Ishikawa (cell line): ENCODE results near the gene ADD3.

Experiments used
- CEBPB ChIP-seq: IDR thresholded peaks from 2 replicates; pipeline ENCODE4 v1.6.1; 2012
- CREB1 ChIP-seq: IDR thresholded peaks from 2 replicates; pipeline ENCODE4 v1.6.1; 2012; ENCODE audit warnings: low read depth
- EGR1 ChIP-seq: IDR thresholded peaks from 2 replicates; pipeline ENCODE4 v1.6.1; 2012
- EP300 ChIP-seq: IDR thresholded peaks from 2 replicates; pipeline ENCODE4 v1.6.1; 2012; ENCODE audit warnings: borderline replicate concordance
- FOXM1 ChIP-seq: IDR thresholded peaks from 2 replicates; pipeline ENCODE4 v1.6.1; 2012; ENCODE audit warnings: low read depth, borderline replicate concordance
- MAX ChIP-seq: IDR thresholded peaks from 2 replicates; pipeline ENCODE4 v1.6.1; 2012
- NFIC ChIP-seq: IDR thresholded peaks from 2 replicates; pipeline ENCODE4 v1.6.1; 2012
- RAD21 ChIP-seq: IDR thresholded peaks from 2 replicates; pipeline ENCODE4 v1.6.1; 2012; ENCODE audit warnings: low read depth
- REST ChIP-seq: IDR thresholded peaks from 2 replicates; pipeline ENCODE4 v1.6.1; 2012; ENCODE audit warnings: low read depth, mild to moderate bottlenecking
- TAF1 ChIP-seq: IDR thresholded peaks from 2 replicates; pipeline ENCODE4 v1.6.1; 2012; ENCODE audit warnings: low read depth, mild to moderate bottlenecking
- TCF12 ChIP-seq: IDR thresholded peaks from 2 replicates; pipeline ENCODE4 v1.6.1; 2012; ENCODE audit warnings: low read depth
- TEAD4 ChIP-seq: IDR thresholded peaks from 2 replicates; pipeline ENCODE4 v1.6.1; 2012
- USF1 ChIP-seq: IDR thresholded peaks from 2 replicates; pipeline ENCODE4 v1.6.1; 2012
- ZBTB7A ChIP-seq: IDR thresholded peaks from 2 replicates; pipeline ENCODE4 v1.6.1; 2012; ENCODE audit warnings: low read depth

ADD3 gene

GRCh38 chr10:110007701-110008517 is at the start of gene ADD3:
Gene ADD3 (plus strand): TSS chr10:110007984. CDS start chr10:110100654, 92,670 bp downstream.
- TF ChIP-seq TAF1 (peak; percentile 65; the same call in 1 of the 2 replicates), TCF12 (no peak; the same call in 1 of the 2 replicates), ZBTB7A (peak; percentile 99), TEAD4 (no peak; the same call in 1 of the 2 replicates), MAX (peak; percentile 52; the same call in 1 of the 2 replicates), NFIC (peak; percentile 18; the same call in 1 of the 2 replicates)

GRCh38 chr10:109958059-109958458 is 49.7 kb upstream of the ADD3 start:
- no peak for TF ChIP-seq EGR1
- peak; percentile 27; the same call in 1 of the 2 replicates for TF ChIP-seq MAX

- TF ChIP-seq EP300, result no peak
Measured at GRCh38 chr10:109959259-109960145, 48.3 kb upstream of the ADD3 start.

- TF ChIP-seq RAD21, result no peak
- TF ChIP-seq CREB1, result no peak
- TF ChIP-seq REST, result no peak
- TF ChIP-seq EP300, result no peak
- TF ChIP-seq USF1, result no peak
- no peak for TF ChIP-seq FOXM1
- no peak for TF ChIP-seq EGR1
- no peak for TF ChIP-seq TEAD4
- TF ChIP-seq TCF12, result no peak
Measured at GRCh38 chr10:109960682-109961081, 47.1 kb upstream of the ADD3 start.

GRCh38 chr10:109961174-109962001 is 46.4 kb upstream of the ADD3 start:
- TF ChIP-seq TEAD4 (peak; percentile 62), NFIC (0 out of 2 replicates have a peak, but pooled peaks have one; percentile 36), CREB1 (peak; percentile 85), CEBPB (peak; percentile 30; the same call in 1 of the 2 replicates), USF1 (peak; percentile 21; the same call in 1 of the 2 replicates), TAF1 (no peak), ZBTB7A (no peak), FOXM1 (no peak), EP300 (peak; percentile 32; the same call in 1 of the 2 replicates), MAX (peak; percentile 37; the same call in 1 of the 2 replicates), TCF12 (0 out of 2 replicates have a peak, but pooled peaks have one; percentile 28), REST (no peak)
